HG02938 (cell line): Measurements from ENCODE around the gene HM13.
"Not testable (repeated sequence)": the region's sequence is repeated elsewhere in the genome, so short reads cannot be mapped to it uniquely, and the experiment has no call there.

Source experiments
- ATAC-seq: cut with Tn5 transposase; IDR thresholded peaks from one replicate; pipeline ENCODE4 v1.9.1; 2021; ENCODE audit warnings: mild to moderate bottlenecking, moderate library complexity; ENCODE audit not compliant: unreplicated experiment

HM13 gene

DNA sequence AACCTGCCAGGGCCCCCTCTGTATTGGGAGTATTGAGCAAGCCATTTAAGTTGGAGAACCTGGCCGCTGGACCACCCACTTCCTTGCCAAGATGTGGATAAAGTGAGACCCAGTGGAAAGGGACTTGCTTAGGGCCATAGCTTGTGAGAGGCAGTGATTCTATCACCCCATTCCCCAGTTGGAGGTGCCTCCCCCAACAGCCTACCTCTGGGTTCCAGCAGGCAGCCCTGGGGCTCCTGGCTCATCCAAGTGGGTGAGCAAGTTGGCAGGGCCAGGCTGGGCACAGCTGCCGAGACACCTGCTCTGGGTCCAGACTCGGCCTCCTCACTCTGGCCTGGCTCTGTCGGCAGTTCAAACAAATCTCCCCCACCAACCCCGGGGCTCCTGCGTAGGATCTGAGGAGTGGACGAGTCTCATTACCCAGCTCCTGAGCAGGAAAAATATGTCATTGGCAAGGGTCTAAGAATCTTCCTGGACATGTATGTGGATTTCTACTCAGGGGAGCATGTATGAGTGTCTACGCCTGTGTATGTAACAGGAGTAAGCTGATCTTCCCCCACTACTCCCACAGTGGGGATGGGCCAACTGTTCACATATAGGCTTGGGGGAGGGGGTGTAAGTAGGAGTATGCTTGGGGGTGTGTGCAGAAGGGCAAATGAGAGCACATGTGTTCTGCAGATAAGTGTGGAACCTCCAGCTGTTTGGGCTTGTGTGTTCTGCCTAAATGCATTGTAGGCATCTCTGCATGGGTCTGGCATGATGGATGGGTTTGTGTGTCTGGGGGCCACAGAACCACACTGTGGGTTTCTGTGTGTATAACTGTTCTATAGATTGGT lies 92.8 kb downstream of the HM13 start:
- no peak for ATAC-seq

DNA sequence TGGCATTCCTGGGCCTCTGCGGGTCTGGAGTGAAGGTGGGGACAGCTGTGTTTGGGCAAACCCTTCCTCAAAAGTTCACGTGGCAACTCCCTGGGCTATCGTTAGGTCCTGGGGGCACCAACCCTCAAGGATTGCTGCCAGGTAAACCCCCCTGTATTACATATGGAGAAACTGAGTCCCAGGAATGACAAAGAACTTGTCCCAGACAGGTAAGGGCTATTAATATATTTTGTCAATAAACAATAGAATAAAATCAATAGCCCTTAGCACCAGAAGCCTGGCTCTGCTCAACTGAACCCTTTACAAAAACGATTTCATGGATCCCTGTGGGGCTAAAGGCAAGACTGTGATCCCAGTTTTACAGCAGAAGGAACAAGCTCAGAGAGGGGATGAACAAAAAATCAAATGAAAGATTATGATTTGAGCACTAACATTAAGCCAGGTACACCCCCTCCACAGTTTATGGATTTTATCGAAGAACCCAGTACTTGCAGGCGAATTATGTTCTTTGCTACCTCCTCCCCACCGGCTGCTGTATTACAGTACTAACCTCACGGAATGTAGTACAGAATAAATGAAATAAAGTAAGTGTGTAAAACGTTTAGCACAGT lies 93.5 kb downstream of the HM13 start:
- no peak for ATAC-seq

DNA sequence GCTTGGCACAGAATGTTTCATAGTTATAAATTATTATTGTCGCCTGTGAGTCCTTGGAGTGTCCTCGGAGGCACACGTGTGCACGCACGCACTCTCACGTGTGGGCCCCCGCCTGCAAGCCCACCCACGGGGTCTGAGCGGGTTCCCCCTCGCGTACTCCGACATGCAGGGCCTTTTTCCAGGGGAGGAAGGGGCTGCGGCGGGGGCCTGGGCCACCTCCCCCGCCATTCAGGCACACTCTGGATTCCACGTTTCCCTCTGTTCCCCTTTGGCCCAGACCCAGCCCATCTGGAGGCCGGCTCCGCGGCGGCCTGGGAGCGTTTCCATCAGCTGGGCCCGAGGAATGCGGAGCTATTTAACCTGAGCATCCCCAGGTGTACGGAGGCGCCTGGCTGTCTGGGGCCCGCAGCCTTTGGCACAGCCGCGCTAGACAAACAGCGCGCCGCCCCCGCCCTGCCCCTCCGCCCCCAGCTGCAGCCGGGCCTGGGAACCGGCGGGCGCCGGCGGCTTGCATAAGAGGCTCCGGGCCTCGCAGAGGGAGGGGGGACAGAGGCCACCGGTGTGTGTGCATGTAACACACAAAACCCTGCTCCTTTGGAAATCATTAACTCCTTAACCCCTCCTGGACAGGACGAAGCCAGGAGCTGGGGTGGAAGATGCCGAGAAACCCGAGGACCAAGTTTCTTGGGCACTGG lies 94.2 kb downstream of the HM13 start:
- ATAC-seq, result no peak

DNA sequence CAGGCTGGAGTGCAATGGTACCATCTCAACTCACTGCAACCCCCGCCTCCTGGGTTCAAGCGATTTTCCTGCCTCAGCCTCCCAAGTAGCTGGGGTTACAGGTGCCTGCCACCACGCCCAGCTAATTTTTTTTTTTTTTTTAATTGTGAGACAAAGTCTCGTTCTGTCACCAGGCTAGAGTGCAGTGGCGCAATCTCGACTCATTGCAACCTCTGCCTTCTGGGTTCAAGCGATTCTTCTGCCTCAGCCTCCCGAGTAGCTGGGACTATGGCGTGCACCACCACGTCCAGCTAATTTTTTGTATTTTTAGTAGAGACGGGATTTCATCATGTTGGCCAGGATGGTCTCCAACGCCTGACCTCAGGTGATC lies 98.0 kb downstream of the HM13 start:
- not testable (repeated sequence) for ATAC-seq

DNA sequence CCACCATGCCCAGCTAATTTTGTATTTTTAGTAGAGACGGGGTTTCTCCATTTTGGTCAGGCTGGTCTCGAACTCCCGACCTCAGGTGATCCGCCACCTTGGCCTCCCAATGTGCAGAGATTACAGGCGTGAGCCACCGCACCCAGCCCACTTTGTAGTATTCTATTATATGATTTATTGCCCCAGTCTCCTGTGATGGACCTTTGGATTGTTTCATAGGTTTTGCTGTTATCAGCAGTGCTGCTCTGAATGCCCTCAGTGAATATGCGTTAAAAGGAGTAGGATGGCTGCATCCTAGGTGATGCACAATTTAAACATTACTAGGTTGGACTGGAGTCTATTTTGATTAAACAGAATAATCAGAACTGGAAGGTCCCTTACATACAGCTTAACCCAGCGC lies 101.2 kb downstream of the HM13 start:
- ATAC-seq, result no peak

DNA sequence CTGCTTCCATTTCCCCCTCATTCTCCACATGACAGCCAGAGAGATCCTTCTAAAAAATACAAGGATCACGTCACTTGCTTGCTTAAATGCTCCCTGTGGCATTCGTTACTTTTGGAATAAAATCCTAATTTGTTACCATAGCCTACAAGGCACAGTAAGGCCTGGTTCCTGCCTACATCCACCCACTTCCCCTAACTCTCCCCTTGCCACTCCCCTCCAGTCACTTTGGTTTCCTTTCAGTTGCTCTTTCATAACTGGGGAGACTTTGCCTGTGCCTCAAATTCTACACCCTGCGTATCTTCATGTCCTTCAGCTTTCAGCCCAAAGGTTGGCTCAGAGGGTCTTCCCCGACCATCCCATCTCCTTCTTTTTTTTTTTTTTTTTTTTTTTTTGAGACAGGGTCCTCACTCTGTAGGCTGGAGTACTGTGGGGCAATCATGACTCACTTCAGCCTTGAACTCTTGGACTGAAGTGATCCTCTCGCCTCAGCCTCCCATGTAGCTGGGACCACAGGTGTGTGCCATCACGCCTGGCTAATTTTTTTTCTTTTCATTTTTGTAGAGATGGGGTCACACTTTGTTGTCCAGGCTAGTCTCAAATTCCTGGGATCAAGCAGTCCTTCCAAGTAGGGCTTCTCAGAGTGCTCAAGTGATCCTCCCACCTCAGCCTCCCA lies 103.3 kb downstream of the HM13 start:
- no peak for ATAC-seq
